GM18870 (cell line): ENCODE measurements around the gene TRIM13.
"Not testable (repeated sequence)": the region's sequence is repeated elsewhere in the genome, so short reads cannot be mapped to it uniquely, and the experiment has no call there.

Experiments
- ATAC-seq: cut with Tn5 transposase; IDR thresholded peaks from one replicate; pipeline ENCODE4 v1.9.1; 2021; ENCODE audit warnings: moderate library complexity; ENCODE audit not compliant: unreplicated experiment

Gene TRIM13

GRCh38 chr13:49996951-49997895, at the start of gene TRIM13:
TRIM13 (plus strand) TSS chr13:49997042; CDS start chr13:50011941, 14,899 bp downstream.
- ATAC-seq = peak; percentile 75

- ATAC-seq = not testable (repeated sequence)
Measured at GRCh38 chr13:49948777-49949270, 48.0 kb upstream of the TRIM13 start.

GRCh38 chr13:49951754-49952535, 44.9 kb upstream of the TRIM13 start:
- no peak for ATAC-seq

- no peak for ATAC-seq
Measured at GRCh38 chr13:49953560-49953959, 43.3 kb upstream of the TRIM13 start.

GRCh38 chr13:49954674-49955455, 42.0 kb upstream of the TRIM13 start:
- no peak for ATAC-seq

- no peak for ATAC-seq
Measured at GRCh38 chr13:49956131-49956530, 40.7 kb upstream of the TRIM13 start.

- ATAC-seq = no peak
Measured at GRCh38 chr13:49958321-49958720, 38.5 kb upstream of the TRIM13 start.

GRCh38 chr13:49967456-49967855, 29.4 kb upstream of the TRIM13 start:
- ATAC-seq = no peak

GRCh38 chr13:49972709-49973108, 24.1 kb upstream of the TRIM13 start:
- ATAC-seq = no peak

- no peak for ATAC-seq
Measured at GRCh38 chr13:49975826-49976225, 21.0 kb upstream of the TRIM13 start.

GRCh38 chr13:49976314-49977258, 20.3 kb upstream of the TRIM13 start:
- ATAC-seq = no peak

GRCh38 chr13:49977992-49978391, 18.9 kb upstream of the TRIM13 start:
- ATAC-seq = no peak

- ATAC-seq = no peak
Measured at GRCh38 chr13:49980266-49980665, 16.6 kb upstream of the TRIM13 start.

GRCh38 chr13:49985129-49985528, 11.7 kb upstream of the TRIM13 start:
- ATAC-seq = no peak

GRCh38 chr13:49986471-49986870, 10.4 kb upstream of the TRIM13 start:
- ATAC-seq = no peak

GRCh38 chr13:49990612-49991011, 6.2 kb upstream of the TRIM13 start:
- ATAC-seq = not testable (repeated sequence)

- ATAC-seq = no peak
Measured at GRCh38 chr13:49993111-49993510, 3.7 kb upstream of the TRIM13 start.

GRCh38 chr13:49993666-49994065, 3.2 kb upstream of the TRIM13 start:
- ATAC-seq = no peak

GRCh38 chr13:49995625-49996101, 1.2 kb upstream of the TRIM13 start:
- no peak for ATAC-seq
